Fibroblast of the aortic adventitia (primary cell): ENCODE measurements around the gene ABCB10. TPM values are rescaled to one million over a fixed set of nuclear protein-coding genes. Genes with fewer than 3 reads are reported as not detected.
"Not testable (repeated sequence)": the region's sequence is repeated elsewhere in the genome, so short reads cannot be mapped to it uniquely, and the experiment has no call there.

Experiments used
- DNase-seq: peaks from one replicate; pipeline ENCODE4 v3.0.0-alpha.2; 2010; ENCODE audit warnings: low read depth
- H3K4me3 ChIP-seq: 2 replicates; pipeline ENCODE4 v1.5.1; 2011; ENCODE audit warnings: low read depth, mild to moderate bottlenecking, control low read depth, low read length, moderate library complexity
- total RNA-seq: library from RNA; depleted of rRNA; stranded (reverse); fragments of >200 nt; gene quantifications from 2 replicates; pipeline ENCODE4 v1.2.3, GENCODE V29; 2012; ENCODE audit warnings: low replicate concordance
- TF ChIP-seq, protein P1 (sequence below): IDR thresholded peaks from 2 replicates; pipeline ENCODE4 v1.5.1; 2011; ENCODE audit warnings: mild to moderate bottlenecking, low read length, control low read depth, inconsistent platforms; ENCODE audit not compliant: insufficient read depth

Gene ABCB10
- total RNA-seq, 1 donor: 16.8 TPM

DNA sequence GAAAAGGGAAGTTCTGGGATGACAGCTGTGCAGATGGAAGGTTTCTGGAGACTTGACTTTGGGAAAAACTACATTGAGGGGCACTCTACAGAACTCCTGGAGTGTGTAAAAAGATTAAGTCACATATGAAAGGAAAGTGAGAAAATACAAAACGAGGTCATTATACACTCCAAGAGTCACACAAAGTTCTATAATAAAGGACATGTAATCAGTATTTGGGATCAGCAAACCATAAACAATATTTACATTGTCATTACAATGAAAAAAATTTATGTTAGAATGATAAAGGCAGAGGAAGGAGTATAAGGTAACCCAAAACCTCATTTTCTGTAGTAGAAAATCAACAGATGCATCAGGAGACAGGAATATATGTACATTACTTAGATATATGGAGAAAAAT, 73.2 kb downstream of the ABCB10 start:
- TF ChIP-seq, protein P1, sequence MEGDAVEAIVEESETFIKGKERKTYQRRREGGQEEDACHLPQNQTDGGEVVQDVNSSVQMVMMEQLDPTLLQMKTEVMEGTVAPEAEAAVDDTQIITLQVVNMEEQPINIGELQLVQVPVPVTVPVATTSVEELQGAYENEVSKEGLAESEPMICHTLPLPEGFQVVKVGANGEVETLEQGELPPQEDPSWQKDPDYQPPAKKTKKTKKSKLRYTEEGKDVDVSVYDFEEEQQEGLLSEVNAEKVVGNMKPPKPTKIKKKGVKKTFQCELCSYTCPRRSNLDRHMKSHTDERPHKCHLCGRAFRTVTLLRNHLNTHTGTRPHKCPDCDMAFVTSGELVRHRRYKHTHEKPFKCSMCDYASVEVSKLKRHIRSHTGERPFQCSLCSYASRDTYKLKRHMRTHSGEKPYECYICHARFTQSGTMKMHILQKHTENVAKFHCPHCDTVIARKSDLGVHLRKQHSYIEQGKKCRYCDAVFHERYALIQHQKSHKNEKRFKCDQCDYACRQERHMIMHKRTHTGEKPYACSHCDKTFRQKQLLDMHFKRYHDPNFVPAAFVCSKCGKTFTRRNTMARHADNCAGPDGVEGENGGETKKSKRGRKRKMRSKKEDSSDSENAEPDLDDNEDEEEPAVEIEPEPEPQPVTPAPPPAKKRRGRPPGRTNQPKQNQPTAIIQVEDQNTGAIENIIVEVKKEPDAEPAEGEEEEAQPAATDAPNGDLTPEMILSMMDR: no peak
- no peak overlapping the region for H3K4me3 ChIP-seq
- no peak for DNase-seq

DNA sequence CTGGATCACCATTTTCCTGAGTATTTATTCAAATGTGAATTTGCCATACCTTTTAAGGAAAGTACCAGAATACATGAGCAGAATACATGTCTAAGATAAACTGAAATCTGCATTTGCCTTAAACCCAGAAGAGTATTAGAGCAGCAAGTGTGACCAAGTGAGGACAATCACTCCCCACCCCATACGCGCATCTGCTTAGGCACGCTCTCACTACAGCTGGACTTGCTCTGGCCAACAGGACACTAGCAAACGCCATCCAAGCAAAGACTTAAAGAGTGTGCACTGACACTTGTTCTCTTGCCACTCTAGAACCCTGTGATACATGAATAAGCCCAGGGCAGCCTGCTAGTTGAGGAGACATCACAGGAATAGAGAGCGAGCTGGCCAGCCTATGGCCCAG, 76.0 kb downstream of the ABCB10 start:
- H3K4me3 ChIP-seq: no peak overlapping the region
- TF ChIP-seq, protein P1: no peak
- no peak for DNase-seq

DNA sequence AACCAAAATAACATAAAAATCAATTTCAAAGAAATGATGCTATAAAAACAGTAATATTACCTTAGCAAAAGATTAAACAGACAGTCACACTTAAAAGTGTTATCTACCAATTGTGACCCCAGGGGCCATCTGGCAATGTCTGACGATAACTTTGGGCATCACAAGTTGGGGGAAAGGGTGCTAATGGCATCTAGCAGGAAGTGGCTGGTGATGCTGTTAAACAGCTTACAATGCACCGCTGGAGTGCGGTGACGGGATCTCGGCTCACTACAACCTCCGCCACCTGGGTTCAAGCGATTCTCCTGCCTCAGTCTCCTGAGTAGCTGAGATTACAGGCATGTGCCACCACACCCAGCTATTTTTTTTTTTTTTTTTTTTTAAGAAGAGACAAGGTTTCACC, 78.0 kb downstream of the ABCB10 start:
- H3K4me3 ChIP-seq: no peak overlapping the region
- TF ChIP-seq, protein P1: no peak
- DNase-seq: no peak

DNA sequence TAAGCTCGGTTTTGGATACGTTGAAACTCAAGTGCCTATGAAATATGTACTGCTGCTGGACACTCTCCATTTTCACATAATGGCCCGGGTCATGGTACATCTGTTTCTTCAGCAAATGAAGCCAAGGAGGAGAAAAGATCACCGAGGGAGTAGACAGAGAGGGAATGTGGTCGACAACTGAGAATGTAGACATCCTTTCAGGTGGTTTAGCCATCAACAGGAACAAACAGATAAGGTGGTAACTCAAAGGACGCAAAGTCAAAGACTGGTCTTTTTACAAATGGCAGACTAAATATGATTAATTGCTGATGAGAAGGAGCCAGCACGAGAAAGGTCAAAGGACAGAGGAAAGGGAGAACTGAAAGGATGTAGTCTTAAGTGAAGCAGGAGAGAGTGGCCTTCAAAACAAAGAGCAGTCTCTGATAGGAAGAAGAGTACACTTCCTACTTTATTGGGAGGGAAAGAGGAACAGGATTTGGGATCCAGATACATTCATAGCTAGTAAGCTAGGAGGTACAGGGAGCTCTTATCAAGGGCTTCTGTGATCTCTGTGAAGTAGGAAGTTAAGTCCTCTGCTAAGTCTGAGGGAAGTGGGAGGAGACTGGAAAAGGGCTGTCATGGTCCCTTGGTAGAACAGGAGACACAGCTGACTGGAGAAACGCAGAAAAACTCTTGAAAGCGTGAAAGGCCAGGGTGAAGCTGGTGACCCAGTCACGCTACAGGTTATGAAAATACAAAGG, 78.7 kb downstream of the ABCB10 start:
- TF ChIP-seq, protein P1: no peak
- no peak overlapping the region for H3K4me3 ChIP-seq
- DNase-seq: no peak

DNA sequence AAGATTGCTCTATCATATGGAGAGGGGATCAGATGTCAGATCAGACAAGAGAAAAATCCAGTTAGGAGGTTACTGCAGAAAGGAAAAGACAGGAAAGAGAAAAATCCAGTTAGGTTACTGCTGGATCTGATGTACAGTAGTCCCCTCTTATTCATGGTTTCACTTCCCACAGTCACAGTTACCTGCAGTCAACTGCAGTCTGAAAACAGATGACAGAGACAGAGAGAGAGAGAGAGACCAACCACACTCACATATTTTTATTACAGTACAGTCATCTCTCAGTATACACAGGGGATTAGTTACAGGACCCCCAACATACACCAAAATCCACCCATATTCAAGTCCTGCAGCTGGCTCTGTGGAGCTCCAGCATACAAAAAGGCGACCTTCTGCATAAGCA, 79.7 kb downstream of the ABCB10 start:
- TF ChIP-seq, protein P1: no peak
- H3K4me3 ChIP-seq: no peak overlapping the region
- no peak for DNase-seq

DNA sequence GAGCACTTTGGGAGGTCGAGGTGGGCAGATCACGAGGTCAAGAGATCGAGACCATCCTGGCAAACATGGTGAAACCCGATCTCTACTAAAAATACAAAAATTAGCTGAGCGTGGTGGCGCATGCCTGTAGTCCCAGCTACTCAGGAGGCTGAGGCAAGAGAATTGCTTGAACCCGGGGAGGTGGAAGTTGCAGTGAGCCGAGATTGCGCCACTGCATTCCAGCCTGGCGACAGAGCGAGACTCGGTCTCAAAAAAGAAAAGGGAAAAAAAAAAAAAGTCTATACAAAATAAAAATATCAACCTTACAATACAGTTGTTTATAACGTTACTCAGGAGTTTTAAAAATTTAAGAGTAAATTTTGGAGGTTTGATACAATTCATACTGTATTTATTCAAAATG, 82.6 kb downstream of the ABCB10 start:
- H3K4me3 ChIP-seq, DNase-seq: not testable (repeated sequence)

DNA sequence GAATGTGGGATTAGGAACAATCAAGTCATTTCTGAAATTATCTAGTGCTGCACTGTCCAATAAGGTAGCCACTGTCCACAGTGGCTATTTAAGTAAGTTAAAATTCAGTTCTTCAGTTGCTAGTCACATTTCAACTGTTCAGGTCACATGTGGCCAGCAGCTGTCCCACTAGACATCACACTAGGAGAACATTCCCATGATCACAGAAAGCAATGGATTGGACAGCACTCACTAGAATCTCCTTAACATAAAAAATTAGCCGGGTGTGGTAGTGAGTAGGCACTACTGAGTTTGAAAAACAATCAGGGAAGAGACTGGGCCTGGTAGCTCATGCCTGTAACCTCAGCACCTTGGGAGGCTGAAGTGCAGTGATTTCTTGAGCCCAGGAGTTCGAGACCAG, 84.0 kb downstream of the ABCB10 start:
- TF ChIP-seq, protein P1: no peak
- DNase-seq: no peak
- no peak overlapping the region for H3K4me3 ChIP-seq
